Astrocyte (in vitro differentiated cells and primary cell): ENCODE measurements around the gene NHLRC1.

Experiments used
- EZH2 ChIP-seq: IDR thresholded peaks from 2 replicates; pipeline ENCODE4 v1.6.1; 2012; ENCODE audit warnings: mild to moderate bottlenecking, low read length, inconsistent platforms; ENCODE audit not compliant: insufficient read depth
- TF ChIP-seq, protein P1 (sequence below): IDR thresholded peaks from 2 replicates; pipeline ENCODE4 v1.5.1; 2011; ENCODE audit warnings: low read depth, mild to moderate bottlenecking, inconsistent platforms, low read length, moderate library complexity; ENCODE audit not compliant: insufficient read depth

DNA sequence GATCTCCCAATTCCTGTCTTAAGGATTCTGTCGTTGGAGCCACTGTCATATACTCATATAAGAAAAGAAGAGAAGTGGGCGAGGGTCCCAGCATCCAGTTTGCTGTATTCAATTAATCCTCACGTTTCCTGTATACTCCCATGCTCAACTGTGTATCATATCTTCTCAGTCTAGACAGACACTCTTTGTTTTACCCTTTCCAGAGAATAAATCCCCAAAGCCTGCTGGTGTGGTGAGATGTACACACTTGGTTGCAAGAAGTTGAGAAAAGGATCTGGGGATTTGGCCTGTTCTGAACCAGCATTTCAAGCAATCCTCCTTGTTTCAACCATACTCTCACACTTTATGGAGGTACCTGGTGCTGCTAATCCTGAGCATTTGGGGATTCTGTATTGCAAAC, 29.3 kb upstream of the NHLRC1 start:
- TF ChIP-seq, protein P1, sequence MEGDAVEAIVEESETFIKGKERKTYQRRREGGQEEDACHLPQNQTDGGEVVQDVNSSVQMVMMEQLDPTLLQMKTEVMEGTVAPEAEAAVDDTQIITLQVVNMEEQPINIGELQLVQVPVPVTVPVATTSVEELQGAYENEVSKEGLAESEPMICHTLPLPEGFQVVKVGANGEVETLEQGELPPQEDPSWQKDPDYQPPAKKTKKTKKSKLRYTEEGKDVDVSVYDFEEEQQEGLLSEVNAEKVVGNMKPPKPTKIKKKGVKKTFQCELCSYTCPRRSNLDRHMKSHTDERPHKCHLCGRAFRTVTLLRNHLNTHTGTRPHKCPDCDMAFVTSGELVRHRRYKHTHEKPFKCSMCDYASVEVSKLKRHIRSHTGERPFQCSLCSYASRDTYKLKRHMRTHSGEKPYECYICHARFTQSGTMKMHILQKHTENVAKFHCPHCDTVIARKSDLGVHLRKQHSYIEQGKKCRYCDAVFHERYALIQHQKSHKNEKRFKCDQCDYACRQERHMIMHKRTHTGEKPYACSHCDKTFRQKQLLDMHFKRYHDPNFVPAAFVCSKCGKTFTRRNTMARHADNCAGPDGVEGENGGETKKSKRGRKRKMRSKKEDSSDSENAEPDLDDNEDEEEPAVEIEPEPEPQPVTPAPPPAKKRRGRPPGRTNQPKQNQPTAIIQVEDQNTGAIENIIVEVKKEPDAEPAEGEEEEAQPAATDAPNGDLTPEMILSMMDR: no peak
- TF ChIP-seq EZH2: no peak
